ENCODE measurements around the gene NRG2. TPM values are rescaled to one million over a fixed set of nuclear protein-coding genes. Genes with fewer than 3 reads are reported as not detected.

The NRG2 gene
- total and polyA plus RNA-seq, 4 donors, result 2.4 to 11.5 (median 7.3) TPM

- Histone ChIP-seq H3K4me3 (ENCODE audit: low read depth, low read length) (no peak overlapping the region), H3K9me3 (ENCODE audit: control insufficient read depth, insufficient read depth, low read length) (no peaks in the 10 kb centered on the region), H3K27ac (ENCODE audit: low read depth, low read length) (peak overlapping the region; percentile 68), H3K27me3 (ENCODE audit: control insufficient read depth, insufficient read depth, low read length) (no peaks in the 10 kb centered on the region), H3K36me3 (ENCODE audit: control insufficient read depth, insufficient read depth, low read length) (peaks cover 42% of the 10 kb centered on the region), H3K4me1 (ENCODE audit: control insufficient read depth, insufficient read depth, low read length) (peaks cover 67% of the 10 kb centered on the region)
- 54% methylated on average over 4 of the region's 8 CpGs for WGBS (ENCODE audit: insufficient coverage)
- peak in 4 of 6 donors; percentile 32 to 86 (median 46) for DNase-seq (ENCODE audit: low read depth in 4 of 6, low spot score in 6 of 6)
These were observed 236.1 kb downstream of the NRG2 start for GRCh38 chr5:139806726-139807646.

DNA sequence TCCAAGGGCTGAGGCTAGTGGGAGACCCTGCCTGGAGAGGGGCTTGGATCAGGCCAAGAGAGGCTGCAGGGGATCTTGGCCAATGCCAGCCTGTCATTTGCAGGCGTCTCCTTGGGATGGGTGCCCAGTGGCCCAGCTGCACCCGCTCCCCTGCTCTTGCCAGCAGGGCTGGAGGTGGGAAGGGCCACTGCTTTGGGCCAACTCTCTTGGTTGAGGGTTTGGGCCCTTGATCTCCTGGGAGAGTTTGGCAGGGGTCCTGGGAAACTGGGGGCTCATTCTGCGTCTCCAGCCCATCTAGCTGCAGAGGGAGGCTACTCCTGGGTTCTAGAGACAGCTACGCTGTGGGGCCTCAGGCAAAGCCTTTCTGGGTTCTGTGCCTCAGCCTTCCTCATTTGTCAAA, 237.0 kb downstream of the NRG2 start:
- peaks cover 40% of the 10 kb centered on the region for H3K36me3 ChIP-seq (ENCODE audit: control insufficient read depth, insufficient read depth, low read length)
- peaks cover 66% of the 10 kb centered on the region for H3K4me1 ChIP-seq (ENCODE audit: control insufficient read depth, insufficient read depth, low read length)
- WGBS (ENCODE audit: insufficient coverage), result 49% methylated on average over 4 of the region's 4 CpGs
- H3K4me3 ChIP-seq (ENCODE audit: low read depth, low read length), result no peak overlapping the region
- peak in 1 of 6 donors; percentile 69 for DNase-seq (ENCODE audit: low read depth in 4 of 6, low spot score in 6 of 6)
- H3K27me3 ChIP-seq (ENCODE audit: control insufficient read depth, insufficient read depth, low read length), result no peaks in the 10 kb centered on the region
- H3K27ac ChIP-seq (ENCODE audit: low read depth, low read length), result peak overlapping the region; percentile 68
- H3K9me3 ChIP-seq (ENCODE audit: control insufficient read depth, insufficient read depth, low read length), result no peaks in the 10 kb centered on the region

- 76% methylated on average over 2 of the region's 2 CpGs for WGBS (ENCODE audit: insufficient coverage)
- Histone ChIP-seq H3K9me3 (ENCODE audit: control insufficient read depth, insufficient read depth, low read length) (no peaks in the 10 kb centered on the region), H3K36me3 (ENCODE audit: control insufficient read depth, insufficient read depth, low read length) (peaks cover 35% of the 10 kb centered on the region), H3K4me1 (ENCODE audit: control insufficient read depth, insufficient read depth, low read length) (peaks cover 60% of the 10 kb centered on the region), H3K4me3 (ENCODE audit: low read depth, low read length) (no peak overlapping the region), H3K27me3 (ENCODE audit: control insufficient read depth, insufficient read depth, low read length) (no peaks in the 10 kb centered on the region), H3K27ac (ENCODE audit: low read depth, low read length) (no peak overlapping the region)
- no peak for DNase-seq (ENCODE audit: low read depth in 4 of 6, low spot score in 6 of 6)
These were observed 237.6 kb downstream of the NRG2 start for GRCh38 chr5:139805545-139805944.

DNA sequence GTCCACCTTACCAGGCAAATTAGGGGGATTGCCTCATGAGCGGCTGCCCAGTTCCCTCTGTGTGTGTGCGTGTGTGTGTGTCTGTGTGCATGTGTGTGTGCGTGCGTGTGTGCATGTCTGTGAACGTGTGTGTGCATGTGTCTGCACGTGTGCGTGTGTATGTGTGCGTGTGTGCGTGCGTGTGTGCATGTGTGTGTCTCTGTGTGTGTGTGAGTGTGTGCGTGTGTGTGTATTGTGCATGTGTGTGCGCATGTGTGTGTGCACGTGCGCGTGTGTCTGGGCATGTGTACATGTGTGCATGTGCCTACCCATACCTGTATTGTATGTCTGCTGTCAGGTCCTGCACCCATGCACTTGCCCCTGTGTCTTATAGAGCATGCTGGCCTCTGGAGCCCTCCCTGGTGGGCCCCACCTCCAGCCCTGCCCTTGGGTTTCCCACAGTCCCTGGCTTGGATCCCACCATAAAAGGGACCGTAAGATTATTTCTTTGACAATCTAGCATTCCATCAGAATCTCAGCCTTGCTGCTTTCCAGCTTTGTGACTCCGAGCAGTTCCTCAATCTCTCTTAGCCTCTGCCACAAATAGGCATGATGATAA, 238.2 kb downstream of the NRG2 start:
- Histone ChIP-seq H3K27ac (ENCODE audit: low read depth, low read length) (no peak overlapping the region), H3K27me3 (ENCODE audit: control insufficient read depth, insufficient read depth, low read length) (no peaks in the 10 kb centered on the region), H3K4me1 (ENCODE audit: control insufficient read depth, insufficient read depth, low read length) (peaks cover 57% of the 10 kb centered on the region), H3K4me3 (ENCODE audit: low read depth, low read length) (no peak overlapping the region), H3K9me3 (ENCODE audit: control insufficient read depth, insufficient read depth, low read length) (no peaks in the 10 kb centered on the region), H3K36me3 (ENCODE audit: control insufficient read depth, insufficient read depth, low read length) (peaks cover 29% of the 10 kb centered on the region)
- DNase-seq (ENCODE audit: low read depth in 4 of 6, low spot score in 6 of 6), result no peak
- 94% methylated on average over 17 of the region's 17 CpGs for WGBS (ENCODE audit: insufficient coverage)

DNA sequence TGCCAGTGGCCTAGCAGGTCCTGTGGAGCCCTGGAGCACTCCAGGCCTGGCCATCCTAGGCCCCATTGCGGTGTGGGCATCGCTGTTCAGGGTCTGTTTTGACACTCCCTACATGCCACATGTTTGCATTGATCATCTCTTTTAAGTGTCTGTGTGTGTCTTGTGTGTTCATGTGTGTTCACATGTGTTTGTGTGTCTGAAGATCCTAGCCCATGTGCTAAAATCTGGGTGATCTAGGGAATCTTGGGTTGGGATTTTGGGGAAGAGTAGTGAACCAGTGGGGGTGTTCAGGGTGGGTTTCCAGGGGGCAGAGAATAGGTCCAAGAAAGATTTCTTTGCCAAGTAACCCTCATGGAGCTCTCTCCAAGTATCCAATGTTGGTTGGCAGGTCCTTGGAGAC, 239.1 kb downstream of the NRG2 start:
- Histone ChIP-seq H3K4me1 (ENCODE audit: control insufficient read depth, insufficient read depth, low read length) (peaks cover 57% of the 10 kb centered on the region), H3K4me3 (ENCODE audit: low read depth, low read length) (no peak overlapping the region), H3K27me3 (ENCODE audit: control insufficient read depth, insufficient read depth, low read length) (no peaks in the 10 kb centered on the region), H3K9me3 (ENCODE audit: control insufficient read depth, insufficient read depth, low read length) (no peaks in the 10 kb centered on the region), H3K27ac (ENCODE audit: low read depth, low read length) (no peak overlapping the region), H3K36me3 (ENCODE audit: control insufficient read depth, insufficient read depth, low read length) (peaks cover 20% of the 10 kb centered on the region)
- WGBS (ENCODE audit: insufficient coverage), result 94% methylated on average over 2 of the region's 2 CpGs
- no peak for DNase-seq (ENCODE audit: low read depth in 4 of 6, low spot score in 6 of 6)

DNA sequence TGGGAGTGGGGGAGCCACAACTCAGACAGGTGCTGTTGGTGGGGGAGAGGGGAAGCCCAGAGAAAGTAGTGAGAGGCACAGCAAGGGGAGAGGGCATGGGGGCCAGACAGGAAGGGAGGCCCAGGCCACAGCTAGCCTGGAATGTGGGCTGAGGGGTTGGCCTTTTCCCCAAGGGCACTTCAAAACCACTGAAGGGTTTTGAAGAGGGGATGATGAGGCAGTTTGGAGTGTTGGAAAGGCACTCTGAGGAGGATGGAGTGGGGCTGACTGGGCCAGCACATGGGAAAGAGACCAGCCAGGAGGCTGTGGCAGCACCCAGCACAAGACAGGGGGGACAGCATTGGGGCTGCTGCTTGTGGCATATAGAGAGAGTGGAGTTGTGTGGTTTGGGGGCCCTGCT, 243.7 kb downstream of the NRG2 start:
- peaks cover 13% of the 10 kb centered on the region for H3K36me3 ChIP-seq (ENCODE audit: control insufficient read depth, insufficient read depth, low read length)
- no peaks in the 10 kb centered on the region for H3K9me3 ChIP-seq (ENCODE audit: control insufficient read depth, insufficient read depth, low read length)
- H3K27ac ChIP-seq (ENCODE audit: low read depth, low read length), result no peak overlapping the region
- DNase-seq (ENCODE audit: low read depth in 4 of 6, low spot score in 6 of 6), result no peak
- no peak overlapping the region for H3K4me3 ChIP-seq (ENCODE audit: low read depth, low read length)
- H3K4me1 ChIP-seq (ENCODE audit: control insufficient read depth, insufficient read depth, low read length), result peaks cover 42% of the 10 kb centered on the region
- H3K27me3 ChIP-seq (ENCODE audit: control insufficient read depth, insufficient read depth, low read length), result peaks cover 24% of the 10 kb centered on the region

DNA sequence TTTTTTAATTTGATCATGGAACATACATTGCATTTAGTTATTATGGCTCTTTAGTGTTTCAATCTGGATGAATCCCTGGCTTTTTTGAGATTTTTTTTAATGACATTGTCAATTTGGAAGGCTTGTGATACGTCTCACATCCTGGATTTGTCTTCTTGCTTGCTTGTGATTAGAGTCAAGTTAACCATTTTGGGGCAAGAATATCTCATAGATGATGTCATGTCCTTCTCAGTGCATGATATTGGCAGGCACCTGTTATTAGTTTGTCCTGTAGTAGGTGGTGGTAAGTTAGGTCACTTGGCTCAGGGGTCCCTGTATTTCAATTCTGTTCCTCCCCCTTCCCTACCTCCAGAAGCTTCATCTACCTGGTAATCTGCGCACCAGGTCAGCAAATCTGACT, 244.2 kb downstream of the NRG2 start:
- Histone ChIP-seq H3K36me3 (ENCODE audit: control insufficient read depth, insufficient read depth, low read length) (peaks cover 12% of the 10 kb centered on the region), H3K4me1 (ENCODE audit: control insufficient read depth, insufficient read depth, low read length) (peaks cover 42% of the 10 kb centered on the region), H3K4me3 (ENCODE audit: low read depth, low read length) (no peak overlapping the region), H3K9me3 (ENCODE audit: control insufficient read depth, insufficient read depth, low read length) (no peaks in the 10 kb centered on the region), H3K27me3 (ENCODE audit: control insufficient read depth, insufficient read depth, low read length) (peaks cover 25% of the 10 kb centered on the region), H3K27ac (ENCODE audit: low read depth, low read length) (no peak overlapping the region)
- WGBS (ENCODE audit: insufficient coverage), result 71% methylated on average over 1 of the region's 2 CpGs
- no peak for DNase-seq (ENCODE audit: low read depth in 4 of 6, low spot score in 6 of 6)

GRCh38 chr5:139797856-139798510, 245.1 kb downstream of the NRG2 start:
- peak in 2 of 6 donors; percentile 25 to 82 for DNase-seq (ENCODE audit: low read depth in 4 of 6, low spot score in 6 of 6)
- 68% methylated on average over 6 of the region's 9 CpGs for WGBS (ENCODE audit: insufficient coverage)
- Histone ChIP-seq H3K36me3 (ENCODE audit: control insufficient read depth, insufficient read depth, low read length) (peaks cover 6% of the 10 kb centered on the region), H3K27me3 (ENCODE audit: control insufficient read depth, insufficient read depth, low read length) (peaks cover 28% of the 10 kb centered on the region), H3K4me1 (ENCODE audit: control insufficient read depth, insufficient read depth, low read length) (peaks cover 33% of the 10 kb centered on the region), H3K4me3 (ENCODE audit: low read depth, low read length) (no peak overlapping the region), H3K9me3 (ENCODE audit: control insufficient read depth, insufficient read depth, low read length) (no peaks in the 10 kb centered on the region), H3K27ac (ENCODE audit: low read depth, low read length) (no peak overlapping the region)

DNA sequence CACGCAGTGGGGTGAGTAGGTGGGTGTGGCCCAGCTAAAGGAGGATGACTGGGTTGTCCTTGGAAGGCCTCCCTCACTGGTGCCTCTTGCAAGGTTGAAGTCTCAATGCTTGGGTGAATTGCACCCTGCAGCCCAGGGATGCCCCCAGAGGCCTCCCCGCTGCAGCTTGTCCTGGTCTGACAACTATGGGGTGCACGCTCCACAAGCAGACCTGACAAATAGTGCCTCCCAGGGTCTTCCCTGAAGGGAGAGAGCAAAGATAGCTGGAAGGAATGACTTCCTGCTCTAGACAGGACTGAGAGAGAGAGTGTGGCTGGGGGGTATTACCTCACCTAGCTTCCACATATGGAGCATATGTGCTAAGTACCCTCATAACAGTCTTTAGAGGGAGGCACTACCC, 245.8 kb downstream of the NRG2 start:
- 88% methylated on average over 2 of the region's 3 CpGs for whole genome bisulfite sequencing (ENCODE audit: insufficient coverage)
- Histone ChIP-seq H3K27ac (ENCODE audit: low read depth, low read length) (no peak overlapping the region), H3K4me1 (ENCODE audit: control insufficient read depth, insufficient read depth, low read length) (peaks cover 29% of the 10 kb centered on the region), H3K4me3 (ENCODE audit: low read depth, low read length) (no peak overlapping the region), H3K9me3 (ENCODE audit: control insufficient read depth, insufficient read depth, low read length) (no peaks in the 10 kb centered on the region), H3K36me3 (ENCODE audit: control insufficient read depth, insufficient read depth, low read length) (peaks cover 6% of the 10 kb centered on the region), H3K27me3 (ENCODE audit: control insufficient read depth, insufficient read depth, low read length) (peaks cover 28% of the 10 kb centered on the region)
- DNase-seq (ENCODE audit: low read depth in 4 of 6, low spot score in 6 of 6), result no peak

All from spinal cord (tissue), 10 donors.